PC-9 (cell line): ENCODE measurements around the gene SEC24D. TPM values are rescaled to one million over a fixed set of nuclear protein-coding genes. Genes with fewer than 3 reads are reported as not detected.

Experiments
- BruUV-seq: library from RNA; stranded (reverse); fragments of 400-500 nt; replicated peaks from 2 replicates; lab custom pipeline; 2021; lab: Mats Ljungman, UMichigan
- CTCF ChIA-PET: fragments of 300-600 bp; sonication (Branson Sonifier 250); formaldehyde crosslinking; loops from one replicate; lab custom pipeline; 2022; ENCODE audit warnings: antibody characterized with exemption; lab: Charles Lee
- POLR2A ChIA-PET: fragments of 300-600 bp; sonication (Branson Sonifier 250); formaldehyde crosslinking; loops from one replicate; lab custom pipeline; 2022; ENCODE audit warnings: antibody characterized with exemption; ENCODE audit not compliant: unreplicated experiment; lab: Charles Lee
- DNase-seq, 2 experiments: peaks; one replicate each; pipeline versions ENCODE4 v3.0.0 to v3.0.0-alpha.2; 2015 to 2022; ENCODE audit warnings: mixed read lengths in 1 of 2
- H2AFZ ChIP-seq: fragments of 200-600 bp; sonication (generic); 2 replicates; pipeline ENCODE4 v1.8.1; 2017; ENCODE audit warnings: antibody characterized with exemption
- H3F3A ChIP-seq: fragments of 200-600 bp; sonication (generic); 2 replicates; pipeline ENCODE4 v1.8.1; 2017; ENCODE audit warnings: antibody characterized with exemption, mild to moderate bottlenecking, low read depth; ENCODE audit not compliant: insufficient read depth
- H3K27ac ChIP-seq: fragments of 200-600 bp; sonication (generic); 2 replicates; pipeline ENCODE4 v1.6.1; 2016; ENCODE audit warnings: mixed run types
- H3K27me3 ChIP-seq: fragments of 200-600 bp; sonication (generic); 2 replicates; pipeline ENCODE4 v1.6.1; 2016; ENCODE audit warnings: low read depth, mixed run types; ENCODE audit not compliant: insufficient read depth
- H3K36me3 ChIP-seq: fragments of 200-600 bp; sonication (generic); 2 replicates; pipeline ENCODE4 v1.6.1; 2016; ENCODE audit warnings: low read depth, mixed run types
- H3K4me1 ChIP-seq: fragments of 200-600 bp; sonication (generic); replicated peaks from 2 replicates; pipeline ENCODE4 v1.6.1; 2016; ENCODE audit warnings: mixed run types; ENCODE audit not compliant: insufficient read depth
- H3K4me2 ChIP-seq: fragments of 200-600 bp; sonication (generic); 2 replicates; pipeline ENCODE4 v1.6.1; 2017; ENCODE audit warnings: mixed run types
- H3K4me3 ChIP-seq: fragments of 200-600 bp; sonication (generic); 2 replicates; pipeline ENCODE4 v1.6.1; 2016; ENCODE audit warnings: mixed run types
- H3K79me2 ChIP-seq: fragments of 200-600 bp; sonication (generic); 2 replicates; pipeline ENCODE4 v1.6.1; 2017; ENCODE audit warnings: low read depth, mixed run types
- H3K9me2 ChIP-seq: fragments of 200-600 bp; sonication (generic); 2 replicates; pipeline ENCODE4 v1.8.1; 2017; ENCODE audit warnings: mild to moderate bottlenecking; ENCODE audit not compliant: insufficient read depth
- H3K9me3 ChIP-seq: fragments of 200-600 bp; sonication (generic); 2 replicates; pipeline ENCODE4 v1.8.1; 2016; ENCODE audit warnings: low read depth; ENCODE audit not compliant: insufficient read depth
- H4K20me1 ChIP-seq: fragments of 200-600 bp; sonication (generic); 2 replicates; pipeline ENCODE4 v1.8.1; 2017; ENCODE audit not compliant: insufficient read depth
- CTCF ChIP-seq: fragments of 200-600 bp; sonication (generic); conservative IDR thresholded peaks from 2 replicates; pipeline ENCODE4 v1.6.1; 2017; ENCODE audit warnings: mixed run types, antibody characterized with exemption, mild to moderate bottlenecking, moderate library complexity
- EZH2 ChIP-seq: fragments of 200-600 bp; sonication (generic); IDR thresholded peaks from 2 replicates; pipeline ENCODE4 v1.8.0; 2017; ENCODE audit warnings: antibody characterized with exemption, low read depth
- intact Hi-C: fragments of 100-400 bp; cut with micrococcal nuclease; formaldehyde crosslinking; loops from one replicate; pipeline ENCODE4 v1.10.0; 2022; ENCODE audit not compliant: unreplicated experiment
- total RNA-seq: library from RNA; stranded (reverse); gene quantifications from 2 replicates; pipeline ENCODE4 v1.2.3, GENCODE V29; 2021

SEC24D gene
- total RNA-seq, 1 experiment from 2014 or later, result 17.3 TPM

- H3K4me2 ChIP-seq, result no peak overlapping the region
- no peak overlapping the region for H2AFZ ChIP-seq
- no peak for DNase-seq
- POLR2A ChIA-PET, result no interaction called here
- H3F3A ChIP-seq, result no peaks in the 10 kb centered on the region
- no TSS peak for BruUV-seq
- H3K9me3 ChIP-seq, result no peaks in the 10 kb centered on the region
- no peaks in the 10 kb centered on the region for H3K79me2 ChIP-seq
- no peaks in the 10 kb centered on the region for H3K27me3 ChIP-seq
- no peaks in the 10 kb centered on the region for H3K36me3 ChIP-seq
- no peaks in the 10 kb centered on the region for H3K4me1 ChIP-seq
- H3K4me3 ChIP-seq, result no peak overlapping the region
- TF ChIP-seq EZH2 (no peak), CTCF (no peak)
- no peaks in the 10 kb centered on the region for H3K9me2 ChIP-seq
- H3K27ac ChIP-seq, result no peak overlapping the region
- no peaks in the 10 kb centered on the region for H4K20me1 ChIP-seq
- CTCF ChIA-PET, result no interaction called here
- intact Hi-C loops, result no loop called here
These were observed 9.7 kb upstream of the SEC24D start for GRCh38 chr4:118845552-118846050.

- H3K9me3 ChIP-seq, result no peaks in the 10 kb centered on the region
- no peaks in the 10 kb centered on the region for H3K36me3 ChIP-seq
- H3F3A ChIP-seq, result no peaks in the 10 kb centered on the region
- no TSS peak for BruUV-seq
- no peak for DNase-seq
- H3K4me1 ChIP-seq, result no peaks in the 10 kb centered on the region
- POLR2A ChIA-PET, result no interaction called here
- no peak overlapping the region for H2AFZ ChIP-seq
- no peaks in the 10 kb centered on the region for H3K79me2 ChIP-seq
- H3K4me3 ChIP-seq, result no peak overlapping the region
- TF ChIP-seq CTCF (no peak), EZH2 (no peak)
- CTCF ChIA-PET, result no interaction called here
- no peaks in the 10 kb centered on the region for H3K27me3 ChIP-seq
- no peak overlapping the region for H3K4me2 ChIP-seq
- H3K9me2 ChIP-seq, result no peaks in the 10 kb centered on the region
- intact Hi-C loops, result no loop called here
- H4K20me1 ChIP-seq, result no peaks in the 10 kb centered on the region
- no peak overlapping the region for H3K27ac ChIP-seq
These were observed 7.3 kb upstream of the SEC24D start for GRCh38 chr4:118843237-118843636.

DNA sequence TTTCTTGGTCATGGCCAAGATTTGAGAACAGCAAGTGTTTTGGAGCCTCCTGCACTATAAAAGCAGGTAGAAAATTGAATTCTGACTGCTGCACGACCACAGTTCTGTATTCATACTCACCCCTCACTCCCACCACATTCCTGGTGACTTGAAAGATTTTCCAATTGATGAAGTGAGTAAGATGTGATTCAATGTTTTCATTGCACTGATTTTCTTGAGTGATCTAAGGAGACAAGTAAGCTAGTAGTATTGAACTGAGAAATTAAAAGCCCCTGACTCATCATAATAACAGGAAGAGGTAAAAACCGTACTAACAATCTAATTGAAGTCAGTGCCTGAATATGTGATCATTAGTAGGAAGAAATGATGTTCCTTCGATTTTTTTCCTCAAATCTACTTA lies 6.1 kb upstream of the SEC24D start:
- ChIA-PET CTCF (no interaction called here), POLR2A (no interaction called here)

More for the DNA sequence above, 6.1 kb upstream of the SEC24D start:
- BruUV-seq, result no TSS peak
- Histone ChIP-seq H3K79me2 (no peaks in the 10 kb centered on the region), H4K20me1 (no peaks in the 10 kb centered on the region), H2AFZ (no peak overlapping the region), H3K9me2 (no peaks in the 10 kb centered on the region), H3K27ac (no peak overlapping the region), H3F3A (no peaks in the 10 kb centered on the region), H3K4me2 (no peak overlapping the region), H3K36me3 (no peaks in the 10 kb centered on the region), H3K4me3 (no peak overlapping the region), H3K27me3 (no peaks in the 10 kb centered on the region), H3K9me3 (no peaks in the 10 kb centered on the region), H3K4me1 (no peaks in the 10 kb centered on the region; the same call in 1 of the 2 replicates)
- no peak for TF ChIP-seq CTCF
- no peak for TF ChIP-seq EZH2
- no peak for DNase-seq
- intact Hi-C loops, result no loop called here
